Amniotic stem cell (primary cell): ENCODE results near the gene JAKMIP1.

ENCODE experiments used
- DNase-seq: peaks from one replicate; lab custom pipeline; 2025; lab: John Stamatoyannopoulos, UW

JAKMIP1 gene

GRCh38 chr4:6095023-6095752 is 105.2 kb downstream of the JAKMIP1 start:
- no peak for DNase-seq

GRCh38 chr4:6093671-6094070 is 106.7 kb downstream of the JAKMIP1 start:
- no peak for DNase-seq

GRCh38 chr4:6092971-6093370 is 107.4 kb downstream of the JAKMIP1 start:
- no peak for DNase-seq

- DNase-seq: no peak
Observed at GRCh38 chr4:6092131-6092530, 108.2 kb downstream of the JAKMIP1 start.

GRCh38 chr4:6090931-6091330 is 109.4 kb downstream of the JAKMIP1 start:
- DNase-seq: no peak

GRCh38 chr4:6088950-6089349 is 111.4 kb downstream of the JAKMIP1 start:
- no peak for DNase-seq

- no peak for DNase-seq
Observed at GRCh38 chr4:6087669-6088341, 112.5 kb downstream of the JAKMIP1 start.

GRCh38 chr4:6086846-6087245 is 113.5 kb downstream of the JAKMIP1 start:
- DNase-seq: no peak

GRCh38 chr4:6085691-6086628 is 114.4 kb downstream of the JAKMIP1 start:
- DNase-seq: no peak

GRCh38 chr4:6085028-6085690 is 115.2 kb downstream of the JAKMIP1 start:
- no peak for DNase-seq

- DNase-seq: no peak
Observed at GRCh38 chr4:6079965-6080364, 120.4 kb downstream of the JAKMIP1 start.

GRCh38 chr4:6078560-6078959 is 121.8 kb downstream of the JAKMIP1 start:
- DNase-seq: no peak

GRCh38 chr4:6076391-6076790 is 124.0 kb downstream of the JAKMIP1 start:
- DNase-seq: no peak

GRCh38 chr4:6074758-6075157 is 125.6 kb downstream of the JAKMIP1 start:
- no peak for DNase-seq

GRCh38 chr4:6071959-6072720 is 128.2 kb downstream of the JAKMIP1 start:
- DNase-seq: no peak

- no peak for DNase-seq
Observed at GRCh38 chr4:6071191-6071958, 129.0 kb downstream of the JAKMIP1 start.

GRCh38 chr4:6069845-6070709 is 130.3 kb downstream of the JAKMIP1 start:
- no peak for DNase-seq

GRCh38 chr4:6068986-6069385 is 131.4 kb downstream of the JAKMIP1 start:
- DNase-seq: no peak

- no peak for DNase-seq
Observed at GRCh38 chr4:6065934-6066590, 134.3 kb downstream of the JAKMIP1 start.
